Endothelial cell of umbilical vein (primary cell): Measurements from ENCODE around the gene MTAP.

Experiments used
- POLR2A ChIP-seq: IDR thresholded peaks from 2 replicates; pipeline ENCODE4 v1.6.1; 2012; ENCODE audit warnings: low read depth, mild to moderate bottlenecking, control low read depth, low read length
- TF ChIP-seq, protein P1 (sequence below), 2 donors: IDR thresholded peaks; 1 replicate in 1 of 2; 2 replicates in 1 of 2; pipeline ENCODE4 v1.5.1; 2011; ENCODE audit warnings: low read length in 2 of 2, mild to moderate bottlenecking in 2 of 2, moderate library complexity in 2 of 2, control low read depth in 1 of 2, inconsistent platforms in 1 of 2, low read depth in 1 of 2; ENCODE audit not compliant: insufficient read depth in 1 of 2; ENCODE audit errors: extremely low read depth in 1 of 2

DNA sequence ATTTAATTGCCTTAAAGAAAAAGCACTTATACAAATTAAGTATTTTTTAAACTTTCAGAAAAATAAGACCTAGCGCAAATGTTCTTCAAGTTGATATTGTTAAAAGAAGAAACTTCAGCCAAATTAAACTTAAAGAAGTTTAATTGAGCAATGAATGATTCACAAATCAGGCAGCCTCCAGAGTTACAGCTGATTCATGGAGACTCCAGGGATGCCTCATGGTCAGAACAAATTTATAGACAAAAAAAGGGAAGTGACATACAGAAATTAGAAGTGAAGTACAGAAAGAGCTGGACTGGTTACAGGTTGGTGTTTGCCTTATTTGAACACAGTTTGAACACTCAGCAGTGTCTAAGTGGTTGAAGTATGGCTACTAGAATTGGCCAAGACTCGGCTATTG is 131.4 kb downstream of the MTAP start:
- no peak for TF ChIP-seq POLR2A
- TF ChIP-seq, protein P1, sequence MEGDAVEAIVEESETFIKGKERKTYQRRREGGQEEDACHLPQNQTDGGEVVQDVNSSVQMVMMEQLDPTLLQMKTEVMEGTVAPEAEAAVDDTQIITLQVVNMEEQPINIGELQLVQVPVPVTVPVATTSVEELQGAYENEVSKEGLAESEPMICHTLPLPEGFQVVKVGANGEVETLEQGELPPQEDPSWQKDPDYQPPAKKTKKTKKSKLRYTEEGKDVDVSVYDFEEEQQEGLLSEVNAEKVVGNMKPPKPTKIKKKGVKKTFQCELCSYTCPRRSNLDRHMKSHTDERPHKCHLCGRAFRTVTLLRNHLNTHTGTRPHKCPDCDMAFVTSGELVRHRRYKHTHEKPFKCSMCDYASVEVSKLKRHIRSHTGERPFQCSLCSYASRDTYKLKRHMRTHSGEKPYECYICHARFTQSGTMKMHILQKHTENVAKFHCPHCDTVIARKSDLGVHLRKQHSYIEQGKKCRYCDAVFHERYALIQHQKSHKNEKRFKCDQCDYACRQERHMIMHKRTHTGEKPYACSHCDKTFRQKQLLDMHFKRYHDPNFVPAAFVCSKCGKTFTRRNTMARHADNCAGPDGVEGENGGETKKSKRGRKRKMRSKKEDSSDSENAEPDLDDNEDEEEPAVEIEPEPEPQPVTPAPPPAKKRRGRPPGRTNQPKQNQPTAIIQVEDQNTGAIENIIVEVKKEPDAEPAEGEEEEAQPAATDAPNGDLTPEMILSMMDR (IDR thresholded peaks at IDR 0.05; ENCODE audit: extremely low read depth in 1 of 2, insufficient read depth in 1 of 2, low read depth in 1 of 2, low read length in 2 of 2), result no peak
